ENCODE data around the gene P2RX4.

DNA sequence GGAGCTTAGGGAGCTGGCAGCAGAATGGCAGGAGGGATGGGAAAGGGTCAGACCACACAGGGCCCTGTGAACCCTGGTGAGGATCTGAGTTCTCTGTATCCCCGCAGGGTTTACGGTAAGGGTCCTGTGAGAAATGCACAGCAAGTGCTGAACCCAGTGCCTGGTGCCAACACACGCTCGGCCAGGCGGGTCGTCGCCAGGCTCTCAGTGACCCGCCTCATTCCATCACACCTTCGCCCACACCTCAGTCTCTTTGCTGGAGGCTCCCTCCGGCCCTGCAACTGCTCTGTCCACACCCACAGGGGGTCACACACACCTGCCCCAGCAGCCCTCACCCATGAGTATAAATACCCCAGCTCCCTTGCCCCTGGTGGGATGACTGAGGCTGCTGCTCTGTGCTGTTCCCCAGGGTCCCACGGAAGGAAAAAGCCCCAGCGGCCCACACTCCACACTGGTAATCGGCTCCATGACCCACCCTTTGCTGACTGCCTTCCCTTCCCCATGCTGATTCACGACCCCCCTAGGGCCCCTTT is 63.5 kb downstream of the P2RX4 start:
- TF ChIP-seq TAF1 (conservative IDR thresholded peaks at IDR 0.05) (no peak), JUND (IDR thresholded peaks at IDR 0.05) (no peak), HNF4A (conservative IDR thresholded peaks at IDR 0.05) (no peak), CTCF (IDR thresholded peaks at IDR 0.05; ENCODE audit: low read depth, low read length, missing input control) (no peak), YY1 (IDR thresholded peaks at IDR 0.05) (no peak), RAD21 (IDR thresholded peaks at IDR 0.05) (no peak), GABPA (IDR thresholded peaks at IDR 0.05 in 1 of 2, conservative IDR thresholded peaks at IDR 0.05 in 1 of 2) (no peak), NR2F2 (IDR thresholded peaks at IDR 0.05) (no peak), RXRA (IDR thresholded peaks at IDR 0.05) (no peak), REST (IDR thresholded peaks at IDR 0.05) (no peak)
- TF ChIP-seq, protein P1, sequence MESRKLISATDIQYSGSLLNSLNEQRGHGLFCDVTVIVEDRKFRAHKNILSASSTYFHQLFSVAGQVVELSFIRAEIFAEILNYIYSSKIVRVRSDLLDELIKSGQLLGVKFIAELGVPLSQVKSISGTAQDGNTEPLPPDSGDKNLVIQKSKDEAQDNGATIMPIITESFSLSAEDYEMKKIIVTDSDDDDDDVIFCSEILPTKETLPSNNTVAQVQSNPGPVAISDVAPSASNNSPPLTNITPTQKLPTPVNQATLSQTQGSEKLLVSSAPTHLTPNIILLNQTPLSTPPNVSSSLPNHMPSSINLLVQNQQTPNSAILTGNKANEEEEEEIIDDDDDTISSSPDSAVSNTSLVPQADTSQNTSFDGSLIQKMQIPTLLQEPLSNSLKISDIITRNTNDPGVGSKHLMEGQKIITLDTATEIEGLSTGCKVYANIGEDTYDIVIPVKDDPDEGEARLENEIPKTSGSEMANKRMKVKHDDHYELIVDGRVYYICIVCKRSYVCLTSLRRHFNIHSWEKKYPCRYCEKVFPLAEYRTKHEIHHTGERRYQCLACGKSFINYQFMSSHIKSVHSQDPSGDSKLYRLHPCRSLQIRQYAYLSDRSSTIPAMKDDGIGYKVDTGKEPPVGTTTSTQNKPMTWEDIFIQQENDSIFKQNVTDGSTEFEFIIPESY (IDR thresholded peaks at IDR 0.05): no peak
- TF ChIP-seq, protein P2, sequence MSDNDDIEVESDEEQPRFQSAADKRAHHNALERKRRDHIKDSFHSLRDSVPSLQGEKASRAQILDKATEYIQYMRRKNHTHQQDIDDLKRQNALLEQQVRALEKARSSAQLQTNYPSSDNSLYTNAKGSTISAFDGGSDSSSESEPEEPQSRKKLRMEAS (IDR thresholded peaks at IDR 0.05): no peak
- TF ChIP-seq, protein P3, sequence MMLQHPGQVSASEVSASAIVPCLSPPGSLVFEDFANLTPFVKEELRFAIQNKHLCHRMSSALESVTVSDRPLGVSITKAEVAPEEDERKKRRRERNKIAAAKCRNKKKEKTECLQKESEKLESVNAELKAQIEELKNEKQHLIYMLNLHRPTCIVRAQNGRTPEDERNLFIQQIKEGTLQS (IDR thresholded peaks at IDR 0.05): no peak

All from liver (tissue), 3 donors.